CD1c-positive myeloid dendritic cell (primary cell): Measurements from ENCODE around the gene RIPOR2.

Source experiments
- DNase-seq: peaks from one replicate; pipeline ENCODE4 v3.0.0-alpha.2; 2016; ENCODE audit errors: extremely low spot score

The RIPOR2 gene

GRCh38 chr6:24848461-24848860 is 87.3 kb downstream of the RIPOR2 start:
- no peak for DNase-seq

- no peak for DNase-seq
Measured at GRCh38 chr6:24847402-24847801, 88.4 kb downstream of the RIPOR2 start.

- no peak for DNase-seq
Measured at GRCh38 chr6:24845578-24845977, 90.2 kb downstream of the RIPOR2 start.

- no peak for DNase-seq
Measured at GRCh38 chr6:24844903-24845302, 90.9 kb downstream of the RIPOR2 start.

GRCh38 chr6:24844061-24844460 is 91.7 kb downstream of the RIPOR2 start:
- DNase-seq, result no peak

- DNase-seq, result no peak
Measured at GRCh38 chr6:24840187-24840586, 95.6 kb downstream of the RIPOR2 start.

- DNase-seq, result no peak
Measured at GRCh38 chr6:24838994-24839393, 96.8 kb downstream of the RIPOR2 start.

- DNase-seq, result no peak
Measured at GRCh38 chr6:24838081-24838480, 97.7 kb downstream of the RIPOR2 start.

GRCh38 chr6:24836109-24836508 is 99.7 kb downstream of the RIPOR2 start:
- DNase-seq, result no peak

- DNase-seq, result no peak
Measured at GRCh38 chr6:24833711-24834386, 101.9 kb downstream of the RIPOR2 start.

- DNase-seq, result no peak
Measured at GRCh38 chr6:24832794-24833193, 103.0 kb downstream of the RIPOR2 start.

GRCh38 chr6:24831771-24832716 is 103.7 kb downstream of the RIPOR2 start:
- no peak for DNase-seq

GRCh38 chr6:24829657-24830056 is 106.1 kb downstream of the RIPOR2 start:
- DNase-seq, result no peak

- no peak for DNase-seq
Measured at GRCh38 chr6:24827970-24828369, 107.8 kb downstream of the RIPOR2 start.

- no peak for DNase-seq
Measured at GRCh38 chr6:24827162-24827561, 108.6 kb downstream of the RIPOR2 start.

GRCh38 chr6:24825130-24825630 is 110.6 kb downstream of the RIPOR2 start:
- DNase-seq, result no peak

GRCh38 chr6:24824142-24824938 is 111.4 kb downstream of the RIPOR2 start:
- DNase-seq, result no peak

GRCh38 chr6:24823185-24823584 is 112.6 kb downstream of the RIPOR2 start:
- DNase-seq, result no peak

- no peak for DNase-seq
Measured at GRCh38 chr6:24822696-24823095, 113.1 kb downstream of the RIPOR2 start.

- DNase-seq, result no peak
Measured at GRCh38 chr6:24821860-24822444, 113.8 kb downstream of the RIPOR2 start.

- no peak for DNase-seq
Measured at GRCh38 chr6:24818346-24818745, 117.4 kb downstream of the RIPOR2 start.

- DNase-seq, result no peak
Measured at GRCh38 chr6:24809728-24810127, 126.0 kb downstream of the RIPOR2 start.
